SK-N-SH (cell line): ENCODE measurements around the gene DUSP9. TPM values are rescaled to one million over a fixed set of nuclear protein-coding genes. Genes with fewer than 3 reads are reported as not detected.

Source experiments
- CTCF ChIA-PET: fragments of 300-600, 350-600 bp; formaldehyde crosslinking; extraction: SDS; loops from one replicate; lab custom pipeline; 2021; lab: Yijun Ruan, JAX
- POLR2A ChIA-PET: fragments of 350-600 bp; sonication (Branson Sonifier 250); formaldehyde crosslinking; extraction: SDS; loops from one replicate; lab custom pipeline; 2020; ENCODE audit warnings: antibody characterized with exemption, inconsistent platforms; lab: Yijun Ruan, JAX
- DNase-seq: peaks from one replicate; pipeline ENCODE4 v3.0.0; 2012
- H2AFZ ChIP-seq: fragments of 200-600 bp; sonication (generic); 2 replicates; pipeline ENCODE4 v1.8.1; 2016; ENCODE audit warnings: antibody characterized with exemption, mild to moderate bottlenecking, low read depth
- H3F3A ChIP-seq: fragments of 200-600 bp; sonication (generic); replicated peaks from 2 replicates; pipeline ENCODE3; 2016; ENCODE audit warnings: antibody characterized with exemption, mild to moderate bottlenecking; ENCODE audit not compliant: insufficient read depth
- H3K27ac ChIP-seq, 2 experiments: fragments of 200-500 bp in 1 of 2; fragments of 200-600 bp in 1 of 2; sonication (Bioruptor generic) in 1 of 2; sonication (generic), shearing (Covaris generic) in 1 of 2; 2 replicates each; pipeline versions ENCODE4 v1.5.1 to v1.6.1; 2014 to 2016; ENCODE audit warnings: low read depth in 2 of 2, inconsistent platforms in 1 of 2, low read length in 1 of 2, mild to moderate bottlenecking in 1 of 2, mixed read lengths in 1 of 2
- H3K27me3 ChIP-seq: fragments of 200-600 bp; sonication (generic), shearing (Covaris generic); 2 replicates; pipeline ENCODE4 v1.6.1; 2016; ENCODE audit warnings: mixed run types; ENCODE audit not compliant: insufficient read depth
- H3K36me3 ChIP-seq, 2 experiments: fragments of 200-500 bp in 1 of 2; fragments of 200-600 bp in 1 of 2; sonication (Bioruptor generic) in 1 of 2; sonication (generic) in 1 of 2; replicated peaks in 1 of 2; 2 replicates each; pipeline versions ENCODE3 to v1.5.1; 2014 to 2016; ENCODE audit warnings: low read length in 1 of 2, mild to moderate bottlenecking in 1 of 2; ENCODE audit not compliant: insufficient read depth in 2 of 2, control insufficient read depth in 1 of 2
- H3K4me1 ChIP-seq, 2 experiments: fragments of 200-500 bp in 1 of 2; fragments of 200-600 bp in 1 of 2; sonication (Bioruptor generic) in 1 of 2; sonication (generic), shearing (Covaris generic) in 1 of 2; 2 replicates each; pipeline versions ENCODE4 v1.5.1 to v1.6.1; 2014 to 2016; ENCODE audit warnings: low read depth in 1 of 2, low read length in 1 of 2, mixed run types in 1 of 2; ENCODE audit not compliant: insufficient read depth in 2 of 2, control insufficient read depth in 1 of 2
- H3K4me2 ChIP-seq: fragments of 200-600 bp; sonication (generic), shearing (Covaris generic); 2 replicates; pipeline ENCODE4 v1.6.1; 2017; ENCODE audit warnings: mixed run types
- H3K4me3 ChIP-seq, 2 experiments: fragments of 200-500 bp in 1 of 2; fragments of 200-600 bp in 1 of 2; sonication (Bioruptor generic) in 1 of 2; sonication (generic), shearing (Covaris generic) in 1 of 2; 2 replicates each; pipeline versions ENCODE4 v1.5.1 to v1.8.1; 2014 to 2016; ENCODE audit warnings: low read depth in 2 of 2, inconsistent platforms in 1 of 2, low read length in 1 of 2, mild to moderate bottlenecking in 1 of 2, mixed read lengths in 1 of 2, moderate library complexity in 1 of 2
- H3K79me2 ChIP-seq: fragments of 200-600 bp; sonication (generic); 2 replicates; pipeline ENCODE4 v1.8.1; 2017; ENCODE audit warnings: mild to moderate bottlenecking; ENCODE audit not compliant: insufficient read depth
- H3K9ac ChIP-seq: fragments of 200-600 bp; sonication (generic); 2 replicates; pipeline ENCODE4 v1.6.1; 2017; ENCODE audit warnings: mixed run types
- H3K9me2 ChIP-seq: fragments of 200-600 bp; sonication (generic); 2 replicates; pipeline ENCODE4 v1.6.1; 2017; ENCODE audit warnings: mixed run types
- H3K9me3 ChIP-seq: fragments of 200-600 bp; sonication (generic); 2 replicates; pipeline ENCODE4 v1.6.1; 2017; ENCODE audit warnings: mixed run types, mild to moderate bottlenecking, moderate library complexity
- H4K20me1 ChIP-seq: fragments of 200-600 bp; sonication (generic); 2 replicates; pipeline ENCODE4 v1.6.1; 2017; ENCODE audit warnings: mild to moderate bottlenecking, mixed run types; ENCODE audit not compliant: insufficient read depth
- CHD2 ChIP-seq: fragments of 150-350 bp; IDR thresholded peaks from 2 replicates; pipeline ENCODE4 v1.6.1; 2018; ENCODE audit warnings: low read length; ENCODE audit not compliant: partially characterized antibody
- CTCF ChIP-seq: fragments of 200-600 bp; sonication (generic); IDR thresholded peaks from 2 replicates; pipeline ENCODE4 v1.6.1; 2017; ENCODE audit warnings: antibody characterized with exemption, mild to moderate bottlenecking, moderate library complexity
- EP300 ChIP-seq, 2 experiments: IDR thresholded peaks; 2 replicates each; pipeline versions ENCODE4 v1.4.0 to v1.6.1; 2012; ENCODE audit warnings: borderline replicate concordance in 1 of 2, low read depth in 1 of 2, low read length in 1 of 2
- EZH2phosphoT487 ChIP-seq: fragments of 200-600 bp; sonication (generic); IDR thresholded peaks from 2 replicates; pipeline ENCODE4 v1.6.1; 2017; ENCODE audit warnings: low read depth, mixed run types, mild to moderate bottlenecking, antibody characterized with exemption, moderate library complexity, borderline replicate concordance
- FOXM1 ChIP-seq: IDR thresholded peaks from 2 replicates; pipeline ENCODE4 v1.4.0; 2012; ENCODE audit warnings: low read depth, mild to moderate bottlenecking
- GABPA ChIP-seq: IDR thresholded peaks from 2 replicates; pipeline ENCODE4 v1.4.0; 2012; ENCODE audit warnings: low read depth, mild to moderate bottlenecking
- GATA2 ChIP-seq: sonication (generic); formaldehyde crosslinking; IDR thresholded peaks from 2 replicates; pipeline ENCODE4 v1.5.0; 2020; ENCODE audit warnings: mild to moderate bottlenecking, missing genetic modification reagents
- IRF3 ChIP-seq: fragments of 150-350 bp; IDR thresholded peaks from 2 replicates; pipeline ENCODE4 v1.6.1; 2016; ENCODE audit warnings: mild to moderate bottlenecking, low read depth, low read length
- MXI1 ChIP-seq: IDR thresholded peaks from 2 replicates; pipeline ENCODE4 v1.6.1; 2012; ENCODE audit warnings: mild to moderate bottlenecking, low read depth, low read length, improper control_type of control experiment
- NFIC ChIP-seq: IDR thresholded peaks from 2 replicates; pipeline ENCODE4 v1.4.0; 2012; ENCODE audit warnings: borderline replicate concordance
- PBX3 ChIP-seq: IDR thresholded peaks from 2 replicates; pipeline ENCODE4; 2012
- POLR2AphosphoS5 ChIP-seq: IDR thresholded peaks from 2 replicates; pipeline ENCODE4 v1.6.1; 2012; ENCODE audit warnings: low read depth, low read length
- RFX5 ChIP-seq: IDR thresholded peaks from 2 replicates; pipeline ENCODE4 v1.6.1; 2012; ENCODE audit warnings: mild to moderate bottlenecking, improper control_type of control experiment, low read length
- TCF12 ChIP-seq: IDR thresholded peaks from 2 replicates; pipeline ENCODE4 v1.4.0; 2012
- USF2 ChIP-seq: fragments of 150-350 bp; IDR thresholded peaks from 2 replicates; pipeline ENCODE4 v1.6.1; 2017; ENCODE audit warnings: antibody characterized with exemption, low read length, low read depth, borderline replicate concordance
- YY1 ChIP-seq: IDR thresholded peaks from 2 replicates; pipeline ENCODE4 v1.4.0; 2012; ENCODE audit warnings: low read depth, mild to moderate bottlenecking
- WGBS: methylation state at CpG from one replicate; pipeline ENCODE4 v1.1.6; 2017; ENCODE audit warnings: low lambda C conversion rate; 5-methylcytosine and 5-hydroxymethylcytosine counted together
- polyA plus RNA-seq, 3 experiments: library from polyadenylated mRNA; depleted of rRNA; stranded (reverse); fragments of >200 nt; gene quantifications; 2 replicates each; pipeline ENCODE4 v1.2.3, GENCODE V29; 2012
- TF ChIP-seq, protein P1 (sequence below): IDR thresholded peaks from 2 replicates; pipeline ENCODE4 v1.4.0; 2012; ENCODE audit warnings: low read depth, borderline replicate concordance
- TF ChIP-seq, protein P2 (sequence below): IDR thresholded peaks from 2 replicates; pipeline ENCODE4 v1.4.0; 2012; ENCODE audit warnings: low read depth

The DUSP9 gene
- polyA plus RNA-seq, 1 of the 3 experiments (the other 2 are of a cell fraction) = 0.05 TPM

DNA sequence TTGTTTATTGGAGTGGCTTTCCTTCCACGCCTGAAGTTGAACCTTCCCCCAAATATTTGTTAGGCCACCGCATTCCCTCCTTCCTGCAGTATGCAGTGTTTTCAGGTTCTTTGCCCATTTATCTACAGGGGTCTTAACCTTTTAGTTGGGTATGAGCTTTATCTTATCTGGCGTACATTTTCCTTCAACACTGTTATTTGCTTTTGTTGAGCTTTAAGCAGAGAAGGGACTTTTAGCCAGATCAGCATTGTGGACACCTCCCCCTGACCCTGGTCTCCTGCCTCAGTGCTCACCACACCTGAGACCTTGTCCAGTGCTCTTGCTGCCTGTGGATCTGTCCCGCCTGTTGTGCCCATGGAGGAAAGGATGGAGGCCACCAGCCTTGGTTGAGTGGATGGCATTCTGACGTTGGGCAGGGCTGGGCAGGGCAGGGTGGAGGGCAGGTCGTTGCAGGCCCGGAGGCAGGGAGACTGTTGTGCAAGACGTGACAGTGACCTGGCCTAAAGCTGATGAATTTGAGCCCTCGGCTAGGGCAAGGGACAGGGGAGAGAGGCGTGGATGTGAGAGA is 998 bp upstream of the DUSP9 start (continued):
- TF ChIP-seq CHD2 (no peak), RFX5 (no peak), USF2 (no peak)
- TF ChIP-seq, protein P1, sequence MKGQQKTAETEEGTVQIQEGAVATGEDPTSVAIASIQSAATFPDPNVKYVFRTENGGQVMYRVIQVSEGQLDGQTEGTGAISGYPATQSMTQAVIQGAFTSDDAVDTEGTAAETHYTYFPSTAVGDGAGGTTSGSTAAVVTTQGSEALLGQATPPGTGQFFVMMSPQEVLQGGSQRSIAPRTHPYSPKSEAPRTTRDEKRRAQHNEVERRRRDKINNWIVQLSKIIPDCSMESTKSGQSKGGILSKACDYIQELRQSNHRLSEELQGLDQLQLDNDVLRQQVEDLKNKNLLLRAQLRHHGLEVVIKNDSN = no peak

DNA sequence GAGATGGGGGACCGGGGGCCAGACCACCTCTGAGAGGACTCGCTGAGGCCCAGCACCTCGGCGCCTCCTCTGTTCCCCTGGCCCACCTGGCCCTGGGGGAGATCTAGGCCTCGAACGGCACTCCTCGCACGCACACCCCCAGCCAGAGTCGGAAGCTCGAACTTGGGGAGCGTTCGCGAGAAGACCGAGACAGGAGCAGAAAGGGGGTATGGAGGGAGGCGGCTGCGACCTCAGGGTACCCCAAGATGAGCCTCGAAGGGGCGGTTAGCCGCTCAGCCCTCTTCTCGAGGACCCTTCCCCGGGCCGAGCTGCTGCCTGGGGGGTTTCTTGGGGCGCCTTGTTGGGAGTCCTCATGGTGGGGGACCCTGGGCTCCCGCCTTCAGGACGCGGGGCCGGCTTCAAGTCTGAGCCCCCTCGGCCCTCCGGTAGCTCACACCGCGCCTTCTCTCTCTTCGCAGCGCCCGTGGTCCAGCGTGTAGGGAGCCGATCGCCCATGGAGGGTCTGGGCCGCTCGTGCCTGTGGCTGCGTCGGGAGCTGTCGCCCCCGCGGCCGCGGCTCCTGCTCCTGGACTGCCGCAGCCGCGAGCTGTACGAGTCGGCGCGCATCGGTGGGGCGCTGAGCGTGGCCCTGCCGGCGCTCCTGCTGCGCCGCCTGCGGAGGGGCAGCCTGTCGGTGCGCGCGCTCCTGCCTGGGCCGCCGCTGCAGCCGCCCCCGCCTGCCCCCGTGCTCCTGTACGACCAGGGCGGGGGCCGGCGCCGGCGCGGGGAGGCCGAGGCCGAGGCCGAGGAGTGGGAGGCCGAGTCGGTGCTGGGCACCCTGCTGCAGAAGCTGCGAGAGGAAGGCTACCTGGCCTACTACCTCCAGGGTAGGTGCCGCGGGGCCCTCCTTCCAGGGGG is 706 bp downstream of the DUSP9 start:
- H2AFZ ChIP-seq = no peak overlapping the region
- no peak overlapping the region for H3K27ac ChIP-seq
- no peaks in the 10 kb centered on the region for H3K79me2 ChIP-seq
- H3K27me3 ChIP-seq = peaks cover 49% of the 10 kb centered on the region
- H3K4me2 ChIP-seq = no peak overlapping the region
- H3K4me1 ChIP-seq = peaks cover 0 to 3% of the 10 kb centered on the region in 2 experiments; a peak in 1 of 4 replicates
- H3K9me2 ChIP-seq = no peaks in the 10 kb centered on the region
- H3K9ac ChIP-seq = no peak overlapping the region
- POLR2A ChIA-PET = no interaction called here
- CTCF ChIA-PET = interaction anchor here (0.8 to 11.0 kb wide), 8 partner anchors 20 to 110 kb away, joined by 3 to 106 read pairs (median 8); no protein-coding TSS in a partner anchor
- H4K20me1 ChIP-seq = no peaks in the 10 kb centered on the region
- no peak overlapping the region for H3K4me3 ChIP-seq
- no peaks in the 10 kb centered on the region for H3F3A ChIP-seq
- TF ChIP-seq CTCF = no peak
- TF ChIP-seq EZH2phosphoT487 = no peak
- TF ChIP-seq, protein P2, sequence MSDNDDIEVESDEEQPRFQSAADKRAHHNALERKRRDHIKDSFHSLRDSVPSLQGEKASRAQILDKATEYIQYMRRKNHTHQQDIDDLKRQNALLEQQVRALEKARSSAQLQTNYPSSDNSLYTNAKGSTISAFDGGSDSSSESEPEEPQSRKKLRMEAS = no peak
- TF ChIP-seq MXI1 = no peak
- no peak for TF ChIP-seq CHD2
- TF ChIP-seq NFIC = no peak
- no peak for TF ChIP-seq EP300 (IDR thresholded peaks at IDR 0.05; ENCODE audit: borderline replicate concordance in 1 of 2, low read depth in 1 of 2, low read length in 1 of 2)
- TF ChIP-seq, protein P1 = no peak
- TF ChIP-seq POLR2AphosphoS5 = no peak
- TF ChIP-seq FOXM1 = no peak
- no peak for TF ChIP-seq GATA2 (CRISPR knock-in tag)
- TF ChIP-seq GABPA = no peak
- no peak for TF ChIP-seq TCF12
- TF ChIP-seq PBX3 = no peak
- no peak for TF ChIP-seq IRF3
- no peak for TF ChIP-seq YY1
- H3K36me3 ChIP-seq = no peaks in the 10 kb centered on the region
- no peaks in the 10 kb centered on the region for H3K9me3 ChIP-seq
- 76% methylated on average over 45 of the region's 85 CpGs for WGBS
- DNase-seq = peak; percentile 27
